Nephron progenitor cell (in vitro differentiated cells): ENCODE measurements around the gene GART.

Source experiments
- DNase-seq: peaks from one replicate; pipeline ENCODE4 v3.0.0; 2021
- H3K27ac Mint-ChIP-seq: 2 replicates; pipeline ENCODE4 v1.8.0; 2021; ENCODE audit warnings: mild to moderate bottlenecking, moderate library complexity, mixed read lengths
- H3K27me3 Mint-ChIP-seq: 2 replicates; pipeline ENCODE4 v1.8.0; 2021; ENCODE audit warnings: mild to moderate bottlenecking, low read depth, mixed read lengths; ENCODE audit not compliant: poor library complexity
- H3K36me3 Mint-ChIP-seq: 2 replicates; pipeline ENCODE4 v1.8.0; 2021; ENCODE audit warnings: low read depth, mixed read lengths
- H3K4me1 Mint-ChIP-seq: 2 replicates; pipeline ENCODE4 v1.8.0; 2021; ENCODE audit warnings: mixed read lengths
- H3K4me3 Mint-ChIP-seq: 2 replicates; pipeline ENCODE4 v1.8.0; 2021; ENCODE audit warnings: mild to moderate bottlenecking, moderate library complexity, mixed read lengths
- H3K9me3 Mint-ChIP-seq: 2 replicates; pipeline ENCODE4 v1.8.0; 2021; ENCODE audit warnings: mild to moderate bottlenecking, moderate library complexity, mixed read lengths
- CTCF ChIP-seq: fragments of 200-600 bp; sonication (generic); IDR thresholded peaks from 2 replicates; pipeline ENCODE4 v1.5.0; 2021; ENCODE audit warnings: antibody characterized with exemption

Gene GART

DNA sequence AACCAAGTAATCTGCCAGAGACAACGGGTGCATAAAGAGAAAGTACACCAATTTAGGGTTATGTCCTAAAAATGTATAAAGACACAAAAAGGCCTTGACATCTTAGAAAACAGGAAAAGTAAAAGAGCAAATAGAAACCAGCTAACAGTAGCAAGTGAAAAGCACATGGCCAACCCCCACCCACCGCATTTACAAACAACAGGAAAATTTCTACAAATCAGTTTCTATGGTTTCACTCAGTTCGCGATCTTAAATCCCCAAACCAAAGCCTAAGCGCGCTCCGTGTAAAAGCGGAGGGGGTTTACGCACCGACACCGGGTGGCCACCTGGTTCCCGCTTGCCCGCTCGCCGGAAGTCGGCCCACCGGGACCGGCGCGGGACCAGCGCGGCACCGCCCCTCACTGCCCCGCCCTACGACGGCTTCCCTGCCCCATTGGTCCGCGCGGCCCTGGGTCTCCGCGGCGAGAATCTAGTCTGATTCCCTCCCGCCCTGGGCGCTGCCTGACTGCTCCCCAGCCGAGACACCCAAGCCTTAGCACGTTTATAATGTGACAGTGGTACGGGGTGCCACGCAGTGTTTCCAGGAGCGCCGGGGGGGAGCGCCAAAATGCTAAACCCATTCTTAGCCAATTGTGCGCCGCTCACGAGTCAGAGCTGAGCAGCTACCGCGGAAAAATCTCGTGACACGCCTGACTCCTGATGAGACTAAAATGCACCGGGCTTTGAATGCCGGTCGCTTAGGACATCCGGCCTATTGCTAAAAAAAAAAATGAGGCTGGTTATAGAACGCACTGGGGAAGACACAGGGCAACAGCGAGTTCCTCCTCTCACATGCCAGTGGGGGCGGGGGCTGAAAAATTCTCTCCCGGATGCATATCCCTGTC, at the start of gene GART:
Gene GART, minus strand, starts transcription at position 362 of the 884 bp plus-strand sequence. CDS start 2,802 bp downstream, outside the sequence.
- Mint-ChIP-seq H3K4me3 (peak within 1 kb of the TSS; percentile 97), H3K36me3 (peaks cover 42% of the 10 kb centered on the region), H3K4me1 (peaks cover 43% of the 10 kb centered on the region), H3K9me3 (peaks cover 8% of the 10 kb centered on the region), H3K27ac (peak within 1 kb of the TSS; percentile 100), H3K27me3 (no peaks in the 10 kb centered on the region)
- no peak for TF ChIP-seq CTCF
- DNase-seq = peak; percentile 85

DNA sequence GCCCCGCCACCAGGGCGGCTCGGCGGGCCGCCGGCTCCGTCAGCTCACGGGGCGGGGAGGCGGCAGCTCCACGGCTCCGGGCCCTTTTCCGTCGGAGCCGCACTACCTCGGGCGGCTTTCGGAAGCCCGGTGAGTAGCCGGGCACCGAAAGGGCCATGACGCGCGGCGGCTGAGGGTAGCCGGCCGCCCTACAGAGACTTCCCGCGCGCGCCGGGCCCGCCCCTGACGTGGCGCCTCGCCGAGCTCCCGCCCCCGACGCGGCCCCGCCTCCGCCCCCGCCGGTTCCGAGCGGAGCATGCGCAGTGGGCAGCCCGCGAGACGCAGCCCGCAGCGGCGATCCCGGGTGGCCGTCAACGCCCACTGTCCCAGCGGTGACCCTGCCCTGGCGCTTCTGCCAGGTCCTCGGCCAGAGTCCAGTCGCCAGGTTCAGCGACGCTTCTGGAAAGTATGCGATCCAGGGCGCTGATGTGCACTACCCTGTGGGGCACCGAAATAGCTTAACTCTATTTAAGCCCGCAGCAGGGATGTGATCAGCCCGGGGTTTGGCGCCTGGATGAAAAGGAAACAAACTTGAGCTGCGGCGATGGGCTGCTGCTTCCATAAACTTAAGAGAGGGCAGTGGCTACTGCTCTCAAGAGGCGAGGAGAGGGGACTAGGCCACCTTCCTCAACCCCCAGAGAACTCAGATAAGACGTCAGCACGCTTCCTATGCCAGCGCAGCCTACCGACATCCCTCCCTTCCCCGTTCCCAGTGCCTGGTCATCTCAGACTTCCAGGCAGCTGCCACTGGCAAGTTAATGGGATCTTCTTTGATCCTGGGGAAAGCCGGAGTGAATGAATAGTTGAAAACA, 46.8 kb upstream of the GART start, which contains the start of gene DONSON:
Gene DONSON, minus strand, starts transcription at position 200 of the 851 bp plus-strand sequence. Its CDS starts 43 bp downstream, at position 157.
- Mint-ChIP-seq H3K36me3 (peaks cover 40% of the 10 kb centered on the region), H3K4me1 (peaks cover 25% of the 10 kb centered on the region), H3K9me3 (no peaks in the 10 kb centered on the region), H3K27me3 (peaks cover 4% of the 10 kb centered on the region), H3K4me3 (peak within 1 kb of the TSS; percentile 90), H3K27ac (peak within 1 kb of the TSS; percentile 99)
- DNase-seq = peak; percentile 97
- no peak for TF ChIP-seq CTCF

- peaks cover 25% of the 10 kb centered on the region for H3K4me1 Mint-ChIP-seq
- peaks cover 35% of the 10 kb centered on the region for H3K36me3 Mint-ChIP-seq
- peak; percentile 46 for DNase-seq
- peak overlapping the region; percentile 66 for H3K27ac Mint-ChIP-seq
- peaks cover 4% of the 10 kb centered on the region for H3K27me3 Mint-ChIP-seq
- no peaks in the 10 kb centered on the region for H3K9me3 Mint-ChIP-seq
- no peak for TF ChIP-seq CTCF
- H3K4me3 Mint-ChIP-seq = peak overlapping the region; percentile 90
Measured at GRCh38 chr21:33587792-33588484, 46.0 kb upstream of the GART start.

- Mint-ChIP-seq H3K27me3 (peaks cover 4% of the 10 kb centered on the region), H3K4me1 (peaks cover 25% of the 10 kb centered on the region), H3K36me3 (peaks cover 38% of the 10 kb centered on the region), H3K27ac (no peak overlapping the region), H3K4me3 (peak overlapping the region; percentile 81), H3K9me3 (no peaks in the 10 kb centered on the region)
- no peak for TF ChIP-seq CTCF
- DNase-seq = no peak
Measured at GRCh38 chr21:33586927-33587326, 45.0 kb upstream of the GART start.

GRCh38 chr21:33584455-33584854, 42.5 kb upstream of the GART start:
- no peak for DNase-seq
- H3K4me1 Mint-ChIP-seq = peaks cover 20% of the 10 kb centered on the region
- TF ChIP-seq CTCF = no peak
- H3K9me3 Mint-ChIP-seq = no peaks in the 10 kb centered on the region
- H3K4me3 Mint-ChIP-seq = no peak overlapping the region
- no peak overlapping the region for H3K27ac Mint-ChIP-seq
- H3K27me3 Mint-ChIP-seq = peaks cover 4% of the 10 kb centered on the region
- H3K36me3 Mint-ChIP-seq = peaks cover 45% of the 10 kb centered on the region
